IMR-90 (cell line): ENCODE data around the gene SLC18A3. TPM values are rescaled to one million over a fixed set of nuclear protein-coding genes. Genes with fewer than 3 reads are reported as not detected.
A peak's percentile ranks its signal among the peaks of the same experiment; 100 is the strongest.

ENCODE experiments used
- ATAC-seq: fragments of 200-7000 bp; cut with Tn5 transposase; 2 replicates; pipeline ENCODE4 v1.9.1; 2020; ENCODE audit warnings: low read depth, mild to moderate bottlenecking, moderate library complexity
- BruUV-seq: library from RNA; stranded (reverse); fragments of 400-500 nt; replicated peaks from 2 replicates; lab custom pipeline; 2021; lab: Mats Ljungman, UMichigan
- CTCF ChIA-PET: fragments of 300-600 bp; formaldehyde crosslinking; extraction: SDS; loops from one replicate; lab custom pipeline; 2021; ENCODE audit warnings: antibody characterized with exemption; lab: Yijun Ruan, JAX
- POLR2A ChIA-PET: fragments of 300-600 bp; sonication (Branson Sonifier 250); formaldehyde crosslinking; loops from one replicate; lab custom pipeline; 2022; ENCODE audit warnings: antibody characterized with exemption; ENCODE audit not compliant: unreplicated experiment; lab: Charles Lee
- DNase-seq: peaks from one replicate; pipeline ENCODE4 v3.0.0; 2013
- H2AFZ ChIP-seq: replicated peaks from 2 replicates; pipeline ENCODE3; 2013; ENCODE audit warnings: low read length, mild to moderate bottlenecking; ENCODE audit not compliant: poor library complexity
- H2AK5ac ChIP-seq: 2 replicates; pipeline ENCODE4 v1.6.1; 2013; ENCODE audit warnings: low read depth, low read length, inconsistent platforms
- H2AK9ac ChIP-seq: replicated peaks from 2 replicates; pipeline ENCODE3; 2013; ENCODE audit warnings: mild to moderate bottlenecking, low read depth, low read length, moderate library complexity; ENCODE audit not compliant: poor library complexity
- H2BK120ac ChIP-seq: 2 replicates; pipeline ENCODE4 v1.6.1; 2013; ENCODE audit warnings: low read depth, low read length, inconsistent platforms
- H2BK15ac ChIP-seq: 3 replicates; pipeline ENCODE4 v1.6.1; 2013; ENCODE audit warnings: low read depth, low read length, inconsistent platforms
- H2BK20ac ChIP-seq: 2 replicates; pipeline ENCODE4 v1.6.1; 2013; ENCODE audit warnings: low read depth, mild to moderate bottlenecking, inconsistent platforms, low read length, moderate library complexity
- H2BK5ac ChIP-seq: 2 replicates; pipeline ENCODE4 v1.6.1; 2013; ENCODE audit warnings: mild to moderate bottlenecking, low read depth, low read length, inconsistent platforms; ENCODE audit not compliant: poor library complexity, severe bottlenecking
- H3K14ac ChIP-seq: replicated peaks from 2 replicates; pipeline ENCODE4 v1.6.1; 2013; ENCODE audit warnings: low read depth, low read length, inconsistent platforms
- H3K18ac ChIP-seq: 2 replicates; pipeline ENCODE4 v1.6.1; 2013; ENCODE audit warnings: low read depth, low read length, control low read depth
- H3K23ac ChIP-seq: 2 replicates; pipeline ENCODE4 v1.6.1; 2013; ENCODE audit warnings: low read depth, low read length, inconsistent platforms
- H3K27ac ChIP-seq: 2 replicates; pipeline ENCODE4 v1.5.1; 2013; ENCODE audit warnings: mild to moderate bottlenecking, control low read depth, low read length; ENCODE audit not compliant: insufficient read depth
- H3K27me3 ChIP-seq: 2 replicates; pipeline ENCODE4 v1.6.1; 2013; ENCODE audit warnings: low read length; ENCODE audit not compliant: control insufficient read depth, insufficient read depth
- H3K36me3 ChIP-seq: 2 replicates; pipeline ENCODE4 v1.6.1; 2013; ENCODE audit warnings: low read length, mixed read lengths; ENCODE audit not compliant: control insufficient read depth, insufficient read depth
- H3K4ac ChIP-seq: 2 replicates; pipeline ENCODE4 v1.6.1; 2013; ENCODE audit warnings: low read depth, low read length, inconsistent platforms
- H3K4me1 ChIP-seq: 2 replicates; pipeline ENCODE4 v1.6.1; 2013; ENCODE audit warnings: low read length, mixed read lengths; ENCODE audit not compliant: control insufficient read depth, insufficient read depth
- H3K4me2 ChIP-seq: 2 replicates; pipeline ENCODE4 v1.6.1; 2013; ENCODE audit warnings: low read depth, mild to moderate bottlenecking, control low read depth, low read length, moderate library complexity
- H3K4me3 ChIP-seq: 2 replicates; pipeline ENCODE4 v1.5.1; 2013; ENCODE audit warnings: low read depth, mild to moderate bottlenecking, control low read depth, low read length, moderate library complexity; ENCODE audit not compliant: insufficient read depth
- H3K56ac ChIP-seq: 2 replicates; pipeline ENCODE4 v1.6.1; 2013; ENCODE audit warnings: low read length, inconsistent platforms; ENCODE audit not compliant: insufficient read depth; ENCODE audit errors: extremely low read depth
- H3K79me1 ChIP-seq, 2 experiments: 2 replicates each; pipeline ENCODE4 v1.6.1; 2013; ENCODE audit warnings: low read length in 2 of 2, inconsistent platforms in 1 of 2, low read depth in 1 of 2
- H3K9ac ChIP-seq: 2 replicates; pipeline ENCODE4 v1.6.1; 2013; ENCODE audit warnings: low read depth, low read length, control low read depth
- H3K9me1 ChIP-seq: 2 replicates; pipeline ENCODE4 v1.6.1; 2013; ENCODE audit warnings: low read length, inconsistent platforms; ENCODE audit not compliant: insufficient read depth
- H3K9me3 ChIP-seq: 2 replicates; pipeline ENCODE4 v1.6.1; 2013; ENCODE audit warnings: low read length; ENCODE audit not compliant: control insufficient read depth, insufficient read depth
- H4K20me1 ChIP-seq: 2 replicates; pipeline ENCODE4 v1.6.1; 2013; ENCODE audit warnings: low read length, inconsistent platforms; ENCODE audit not compliant: insufficient read depth
- H4K5ac ChIP-seq: 2 replicates; pipeline ENCODE4 v1.6.1; 2013; ENCODE audit warnings: mild to moderate bottlenecking, low read depth, low read length, control low read depth
- H4K8ac ChIP-seq, 2 experiments: 2 replicates each; pipeline ENCODE4 v1.6.1; 2013; ENCODE audit warnings: low read depth in 2 of 2, low read length in 2 of 2, control low read depth in 1 of 2, inconsistent platforms in 1 of 2
- H4K91ac ChIP-seq: 2 replicates; pipeline ENCODE4 v1.6.1; 2013; ENCODE audit warnings: low read depth, low read length, inconsistent platforms; ENCODE audit not compliant: insufficient read depth
- BHLHE40 ChIP-seq: fragments of 150-350 bp; IDR thresholded peaks from 2 replicates; pipeline ENCODE4 v1.6.1; 2016; ENCODE audit warnings: mild to moderate bottlenecking, low read depth, low read length
- CEBPB ChIP-seq: IDR thresholded peaks from 2 replicates; pipeline ENCODE4 v1.6.1; 2012; ENCODE audit warnings: low read depth, low read length, improper control_type of control experiment
- CHD1 ChIP-seq: IDR thresholded peaks from 2 replicates; pipeline ENCODE4 v1.6.1; 2012; ENCODE audit warnings: low read depth, low read length, improper control_type of control experiment
- CTCF ChIP-seq: conservative IDR thresholded peaks from 2 replicates; pipeline ENCODE4 v1.5.1; 2012; ENCODE audit warnings: mild to moderate bottlenecking, low read depth, low read length, improper control_type of control experiment
- ELK1 ChIP-seq: fragments of 150-350 bp; IDR thresholded peaks from 2 replicates; pipeline ENCODE4 v1.6.1; 2016; ENCODE audit warnings: low read depth, mild to moderate bottlenecking, low read length, moderate library complexity, borderline replicate concordance
- FOS ChIP-seq: fragments of 150-350 bp; IDR thresholded peaks from 2 replicates; pipeline ENCODE4 v1.6.1; 2016; ENCODE audit warnings: low read depth, low read length
- MAFK ChIP-seq: IDR thresholded peaks from 2 replicates; pipeline ENCODE4 v1.6.1; 2012; ENCODE audit warnings: low read depth, low read length, improper control_type of control experiment
- MAZ ChIP-seq: IDR thresholded peaks from 2 replicates; pipeline ENCODE4 v1.6.1; 2012; ENCODE audit warnings: low read depth, mild to moderate bottlenecking, low read length, improper control_type of control experiment, moderate library complexity, borderline replicate concordance
- MXI1 ChIP-seq: IDR thresholded peaks from 2 replicates; pipeline ENCODE4 v1.6.1; 2012; ENCODE audit warnings: low read depth, mild to moderate bottlenecking, low read length, moderate library complexity, borderline replicate concordance
- NFE2L2 ChIP-seq: fragments of 150-350 bp; IDR thresholded peaks from 2 replicates; pipeline ENCODE4 v1.6.1; 2016; ENCODE audit warnings: low read depth, mild to moderate bottlenecking, low read length
- POLR2A ChIP-seq: IDR thresholded peaks from 2 replicates; pipeline ENCODE4 v1.6.1; 2012; ENCODE audit warnings: mild to moderate bottlenecking, low read depth, low read length
- RAD21 ChIP-seq: IDR thresholded peaks from 2 replicates; pipeline ENCODE4 v1.6.1; 2012; ENCODE audit warnings: low read length, improper control_type of control experiment
- RCOR1 ChIP-seq: IDR thresholded peaks from 2 replicates; pipeline ENCODE4 v1.6.1; 2012; ENCODE audit warnings: mild to moderate bottlenecking, low read length, improper control_type of control experiment; ENCODE audit not compliant: insufficient replicate concordance
- RFX5 ChIP-seq: IDR thresholded peaks from 2 replicates; pipeline ENCODE4 v1.8.0; 2012; ENCODE audit warnings: low read depth, mild to moderate bottlenecking, low read length, moderate library complexity
- SMC3 ChIP-seq: fragments of 150-350 bp; IDR thresholded peaks from 2 replicates; pipeline ENCODE4 v1.6.1; 2016; ENCODE audit warnings: low read depth, mild to moderate bottlenecking, antibody characterized with exemption, low read length, moderate library complexity
- USF2 ChIP-seq: fragments of 150-350 bp; IDR thresholded peaks from 2 replicates; pipeline ENCODE4 v1.6.1; 2017; ENCODE audit warnings: mild to moderate bottlenecking, antibody characterized with exemption, low read length, low read depth
- WGBS, 2 experiments: methylation state at CpG; one replicate each; pipeline versions ENCODE4 v1.1.5 to v1.1.7; 2013; ENCODE audit warnings: missing lambda C conversion rate in 2 of 2; ENCODE audit not compliant: insufficient read length in 1 of 2; ENCODE audit errors: extremely low coverage in 2 of 2; 5-methylcytosine and 5-hydroxymethylcytosine counted together
- dilution Hi-C: fragments of 300-500 bp; cut with HindIII; formaldehyde crosslinking; loops from one replicate; pipeline ENCODE4 v1.14.3; 2018; ENCODE audit warnings: low sequenced_read_pairs; ENCODE audit not compliant: unreplicated experiment
- in situ Hi-C: fragments of 300-500 bp; cut with MboI; formaldehyde crosslinking; loops from 3 replicates; pipeline ENCODE4 v1.14.3; 2019; ENCODE audit warnings: low sequenced_read_pairs, inconsistent platforms, mixed read lengths
- intact Hi-C: fragments of 100-400 bp; cut with micrococcal nuclease; formaldehyde crosslinking; loops from 2 replicates; pipeline ENCODE4 v1.10.0; 2022
- polyA plus RNA-seq, 3 experiments: library from polyadenylated mRNA; depleted of rRNA; stranded (reverse); fragments of >200 nt; gene quantifications; 2 replicates each; pipeline ENCODE4 v1.2.3, GENCODE V29; 2012; ENCODE audit warnings: low replicate concordance in 1 of 3
- total RNA-seq: library from RNA; depleted of rRNA; stranded (reverse); fragments of >200 nt; gene quantifications from 2 replicates; pipeline ENCODE4 v1.2.3, GENCODE V29; 2012

Gene SLC18A3
- total and polyA plus RNA-seq, 2 of the 4 experiments (the other 2 are of a cell fraction) = not detected

GRCh38 chr10:49601857-49602256, 8.3 kb upstream of the SLC18A3 start:
- H2AFZ ChIP-seq = no peak overlapping the region
- no peak overlapping the region for H2AK9ac ChIP-seq
- no peak overlapping the region for H3K4me2 ChIP-seq
- no peak overlapping the region for H3K27ac ChIP-seq
- H3K36me3 ChIP-seq = no peaks in the 10 kb centered on the region
- ChIA-PET CTCF (interaction anchor here (0.9 kb wide), 1 partner anchor 9 kb away, joined by 3 read pairs; no protein-coding TSS in a partner anchor), POLR2A (no interaction called here)
- H3K14ac ChIP-seq = no peak overlapping the region
- H4K5ac ChIP-seq = no peak overlapping the region
- in situ Hi-C loops (no loop called here), intact Hi-C loops (no loop called here), dilution Hi-C loops (no loop called here)
- no peaks in the 10 kb centered on the region for H3K9me3 ChIP-seq
- no peak overlapping the region for H3K4ac ChIP-seq
- peak; percentile 9 for DNase-seq
- no TSS peak for BruUV-seq
- H3K9me1 ChIP-seq = no peaks in the 10 kb centered on the region; the same call in 1 of the 2 replicates
- WGBS, 2 experiments = 60% methylated on average over 2 of the region's 7 CpGs; no CpG with 5 or more reads in 1 of the 2 experiments
- H3K9ac ChIP-seq = no peak overlapping the region
- H2BK120ac ChIP-seq = no peak overlapping the region
- H3K56ac ChIP-seq = no peak overlapping the region
- peaks cover 21% of the 10 kb centered on the region; the same call in 1 of the 2 replicates for H3K27me3 ChIP-seq
- H3K4me3 ChIP-seq = no peak overlapping the region
- TF ChIP-seq USF2 (no peak), RAD21 (no peak), RFX5 (no peak), MAZ (no peak), CEBPB (no peak), FOS (no peak), SMC3 (no peak), RCOR1 (no peak), POLR2A (no peak), BHLHE40 (no peak), CHD1 (no peak), MXI1 (no peak), CTCF (no peak), MAFK (no peak), ELK1 (no peak), NFE2L2 (no peak)
- H2AK5ac ChIP-seq = no peak overlapping the region
- no peak for ATAC-seq
- H2BK20ac ChIP-seq = no peak overlapping the region
- no peak overlapping the region for H3K18ac ChIP-seq
- H2BK15ac ChIP-seq = no peak overlapping the region
- no peak overlapping the region for H4K8ac ChIP-seq
- H3K23ac ChIP-seq = no peak overlapping the region
- no peak overlapping the region for H4K91ac ChIP-seq
- no peaks in the 10 kb centered on the region for H4K20me1 ChIP-seq
- no peak overlapping the region for H2BK5ac ChIP-seq
- peaks cover 2% of the 10 kb centered on the region; the same call in 1 of the 2 replicates for H3K4me1 ChIP-seq
- no peaks in the 10 kb centered on the region for H3K79me1 ChIP-seq
